Fibroblast of skin of left quadriceps (primary cell): ENCODE measurements around the gene GOSR2.
"Not testable (repeated sequence)": the region's sequence is repeated elsewhere in the genome, so short reads cannot be mapped to it uniquely, and the experiment has no call there.

ENCODE experiments used
- DNase-seq, 2 experiments: peaks; one replicate each; pipeline ENCODE4 v3.0.0-alpha.2; 2013; ENCODE audit warnings: low read depth in 2 of 2

Gene GOSR2

DNA sequence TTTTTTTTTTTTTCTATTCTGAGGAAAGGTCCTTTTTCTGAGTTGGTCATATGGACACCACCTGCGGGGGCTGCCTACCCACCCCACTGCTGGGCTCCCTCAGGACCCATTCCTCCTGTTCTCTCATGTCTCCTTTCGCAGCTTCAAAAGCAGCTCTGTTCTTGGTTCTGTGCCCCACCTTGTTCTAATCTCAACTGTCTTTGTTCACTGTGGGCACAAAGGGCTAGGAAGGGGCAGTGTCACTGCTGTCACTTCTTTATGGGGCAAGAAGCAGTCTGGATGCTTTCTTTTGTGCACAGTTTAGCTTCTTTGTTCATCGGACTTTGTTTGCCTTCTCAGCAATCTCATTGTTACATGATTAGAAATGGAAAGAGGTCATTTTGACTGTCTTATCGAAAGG lies 7.1 kb downstream of the GOSR2 start:
- no peak for DNase-seq

GRCh38 chr17:46931596-46931995 lies 8.6 kb downstream of the GOSR2 start:
- no peak for DNase-seq

DNA sequence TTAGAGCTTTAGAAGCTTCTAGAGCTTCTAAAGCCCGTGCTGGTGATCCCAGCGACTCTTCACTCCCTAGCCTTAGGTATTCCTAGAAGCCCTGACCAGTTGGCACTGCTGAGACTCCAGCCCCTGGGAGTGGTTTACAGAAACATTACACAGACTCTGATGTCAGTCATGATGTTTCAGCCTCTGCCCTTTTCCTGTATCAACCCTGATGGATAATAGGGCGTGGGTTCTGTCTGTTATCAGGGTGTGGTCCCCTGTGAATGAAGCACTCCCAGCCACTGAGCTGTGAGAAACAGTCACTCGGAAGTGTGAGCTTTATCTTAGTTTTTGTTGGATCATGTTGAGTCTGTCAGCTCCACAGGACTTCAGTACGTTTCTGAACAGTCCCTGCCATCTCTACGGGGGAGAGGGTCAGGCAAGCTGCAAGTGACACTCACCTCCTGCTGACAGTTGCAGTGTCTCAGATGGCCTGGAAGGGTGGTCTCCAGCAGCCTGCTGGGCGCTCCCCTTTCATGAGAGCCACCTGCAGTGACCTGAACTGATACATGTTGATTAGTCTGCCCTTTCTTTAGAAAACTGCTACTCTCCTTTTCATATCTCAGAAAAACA lies 12.8 kb downstream of the GOSR2 start:
- DNase-seq, result no peak

DNA sequence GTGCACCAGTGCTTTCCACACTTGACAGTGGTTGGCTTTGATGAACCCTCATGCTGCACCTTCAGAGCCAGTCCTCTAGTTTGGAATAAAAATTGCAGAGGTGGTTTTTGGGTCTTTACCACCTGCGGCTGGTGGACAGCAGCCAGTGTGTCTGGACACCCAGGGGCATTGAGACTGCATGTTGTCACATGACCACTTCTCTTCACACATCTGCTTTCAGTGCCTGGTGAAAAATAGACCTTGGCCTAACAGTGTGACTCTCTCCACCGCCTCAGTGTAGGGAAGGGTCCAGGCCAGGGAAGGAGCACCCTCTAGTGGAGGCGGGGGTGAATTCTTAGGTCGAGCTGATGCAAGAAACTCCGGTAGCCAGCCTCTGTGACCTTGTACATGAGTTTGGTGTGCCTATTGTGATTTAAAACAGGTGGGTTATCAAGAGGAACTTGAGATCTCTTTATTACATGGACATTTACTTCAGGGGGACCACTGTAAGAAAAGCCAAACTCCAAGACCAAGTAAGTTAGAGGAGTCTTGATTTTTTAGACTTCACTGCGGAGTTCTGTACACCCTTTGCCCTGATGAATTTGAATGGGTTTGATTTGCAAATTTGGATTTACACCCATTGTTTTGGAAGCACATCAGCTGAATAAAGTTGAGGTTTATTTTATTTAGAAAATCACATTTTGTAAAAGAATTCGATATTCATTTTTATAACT lies 17.9 kb downstream of the GOSR2 start:
- peak; percentile 42 to 48 for DNase-seq

DNA sequence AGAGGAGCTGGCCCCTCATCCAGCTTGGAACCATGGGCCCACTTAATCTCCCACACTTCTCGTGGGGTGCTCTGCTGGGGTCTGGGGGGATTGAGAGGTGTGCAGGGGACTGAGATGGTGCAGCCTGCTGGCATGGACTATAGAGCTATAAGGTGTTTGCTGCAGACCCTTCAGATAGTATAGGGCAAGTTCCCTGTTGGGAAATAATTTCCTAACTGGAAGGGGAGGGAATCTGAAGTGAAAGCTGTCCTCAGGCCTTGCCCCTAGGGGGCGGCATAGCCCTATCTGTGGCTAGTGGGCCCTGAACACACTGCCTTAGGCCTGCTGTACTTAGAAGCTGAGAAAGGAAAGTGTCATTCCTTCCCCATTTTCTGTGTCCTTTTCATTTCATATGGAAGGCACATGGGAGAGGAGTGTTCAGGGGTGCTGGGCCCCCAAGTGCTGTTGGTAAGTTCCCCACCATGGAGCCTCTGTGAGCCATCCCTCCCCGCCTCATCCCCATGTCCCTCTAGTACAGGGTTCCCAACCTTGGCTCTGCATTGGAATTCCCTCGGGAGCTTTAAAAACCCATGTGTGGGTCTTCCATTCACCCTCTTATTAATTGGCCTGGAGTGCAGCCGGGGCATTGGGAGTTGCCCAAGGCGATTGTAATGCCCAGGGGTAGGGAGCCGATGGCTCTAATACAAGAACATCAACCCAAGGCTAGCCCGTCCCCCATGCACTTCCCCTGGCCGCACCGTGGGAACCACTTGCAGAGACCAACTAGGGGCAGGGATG lies 19.7 kb downstream of the GOSR2 start:
- peak; percentile 43 to 55 for DNase-seq

GRCh38 chr17:46943218-46943500 lies 20.2 kb downstream of the GOSR2 start:
- DNase-seq, result no peak

DNA sequence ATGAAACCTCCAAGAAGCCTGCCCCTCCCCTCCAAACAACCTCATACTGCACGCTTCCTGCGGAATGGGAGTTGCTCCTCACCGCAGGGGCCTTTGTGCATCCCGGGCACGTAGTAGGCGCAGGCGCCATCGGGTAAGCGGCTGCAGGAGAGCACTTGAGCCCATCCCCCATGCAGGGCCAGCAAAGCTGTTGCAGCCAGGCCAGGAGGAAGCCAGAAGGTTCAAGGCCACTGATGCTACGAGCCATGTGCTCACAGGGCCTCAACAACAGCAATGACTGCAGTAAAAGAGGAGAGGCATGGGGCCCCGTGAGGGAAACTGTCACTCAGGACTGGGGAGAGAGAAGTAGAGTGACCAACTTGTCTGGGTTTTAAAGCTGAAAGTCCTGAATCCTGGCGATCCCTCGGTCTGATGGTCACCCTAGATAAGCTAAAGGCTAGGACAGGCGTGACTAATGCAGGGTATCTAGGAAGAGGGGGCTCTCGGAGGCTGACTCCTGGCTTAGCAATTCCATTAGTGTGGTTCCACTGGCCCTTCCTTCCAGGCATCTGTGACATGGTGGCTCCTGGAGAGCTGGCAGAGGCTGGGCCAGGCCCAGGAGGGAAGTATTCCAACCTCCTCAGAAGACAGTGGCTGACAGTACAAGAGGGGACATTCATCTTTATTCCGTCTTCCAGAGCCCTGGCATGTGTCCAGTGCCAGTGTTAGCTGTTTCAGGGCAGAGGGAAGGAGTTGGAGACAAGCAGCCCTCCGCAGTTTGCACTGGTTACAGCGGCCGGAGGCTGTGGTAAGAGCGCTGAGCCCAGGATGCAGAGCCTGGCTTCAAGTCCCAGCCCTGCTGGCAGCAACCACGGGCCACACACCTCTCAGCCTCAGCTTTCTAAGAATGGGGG lies 20.8 kb downstream of the GOSR2 start:
- no peak for DNase-seq

- no peak for DNase-seq
Measured at GRCh38 chr17:46944931-46945330, 22.0 kb downstream of the GOSR2 start.

GRCh38 chr17:46947216-46947615 lies 24.3 kb downstream of the GOSR2 start:
- no peak for DNase-seq

DNA sequence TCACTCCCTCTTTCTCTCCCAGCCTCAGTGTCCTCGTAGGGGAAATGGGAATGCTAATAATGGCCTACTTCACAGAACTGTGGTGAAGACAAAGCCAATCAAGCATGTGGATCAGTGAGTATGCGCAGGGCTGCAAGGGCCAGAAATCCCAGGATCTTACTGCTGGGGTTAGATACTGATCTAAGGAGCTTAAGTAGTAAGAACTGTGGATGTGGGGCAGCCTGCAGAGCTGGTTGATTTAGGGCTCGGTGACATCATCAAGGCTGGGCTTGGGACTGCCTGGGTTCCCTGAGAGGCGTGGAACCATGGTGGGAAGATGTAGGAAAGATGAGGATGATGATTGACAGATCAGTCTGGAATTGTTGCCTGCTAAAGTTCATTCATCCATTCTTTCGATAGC lies 25.6 kb downstream of the GOSR2 start:
- DNase-seq, result no peak

GRCh38 chr17:46949291-46950174 lies 26.6 kb downstream of the GOSR2 start:
- DNase-seq, result no peak

- DNase-seq, result no peak
Measured at GRCh38 chr17:46950342-46950996, 27.5 kb downstream of the GOSR2 start.

DNA sequence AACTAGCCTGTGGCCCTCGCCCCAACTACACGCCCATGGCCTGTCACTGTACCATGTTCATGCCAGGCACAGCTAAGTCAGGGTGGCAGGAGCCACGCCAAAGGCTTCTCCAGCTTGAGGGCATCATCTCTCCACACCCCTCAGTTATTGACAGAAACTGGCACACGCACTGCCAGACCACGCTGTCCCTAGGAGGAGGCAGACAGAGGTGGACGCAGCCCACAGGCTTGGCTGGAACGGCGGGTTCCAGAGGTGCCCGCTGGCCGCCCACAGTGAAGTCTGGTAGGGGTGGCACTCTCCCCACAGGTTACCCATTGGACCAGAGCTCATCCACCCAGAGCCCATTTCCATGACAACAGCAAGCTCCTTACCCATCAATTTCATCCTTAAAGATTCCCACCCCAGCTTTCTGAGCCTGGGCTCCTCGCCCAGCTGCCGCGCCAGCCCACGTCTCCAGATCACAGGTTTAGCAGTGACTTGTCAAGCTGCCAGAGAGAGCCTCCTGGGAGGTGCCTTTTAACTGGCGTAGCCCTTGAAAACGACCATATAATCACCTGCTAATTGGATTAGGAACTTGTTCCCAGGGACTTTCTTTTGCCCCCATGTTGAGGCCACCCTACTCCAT lies 28.1 kb downstream of the GOSR2 start:
- no peak for DNase-seq

GRCh38 chr17:46951706-46952105 lies 28.7 kb downstream of the GOSR2 start:
- no peak for DNase-seq

DNA sequence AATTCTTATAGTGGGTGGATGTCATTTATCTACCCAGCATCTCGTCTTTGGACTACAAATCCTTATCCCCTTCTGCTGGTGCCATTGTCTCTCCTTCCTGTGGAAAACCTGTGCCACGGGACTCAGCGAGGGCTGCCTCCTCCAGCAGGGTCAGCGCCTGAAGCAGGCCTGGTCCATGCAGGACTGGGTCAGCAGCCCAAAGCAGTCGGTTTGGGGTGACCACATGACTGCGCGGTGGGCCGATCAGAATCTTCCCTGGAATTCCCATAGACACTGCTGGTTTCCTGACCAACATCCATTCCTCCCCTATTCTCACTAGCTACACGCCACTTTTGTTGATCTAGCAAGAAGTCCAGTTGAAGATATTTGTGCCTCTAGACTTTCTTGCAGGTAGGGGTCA lies 29.2 kb downstream of the GOSR2 start:
- no peak for DNase-seq

GRCh38 chr17:46953191-46953590 lies 30.2 kb downstream of the GOSR2 start:
- not testable (repeated sequence) for DNase-seq

DNA sequence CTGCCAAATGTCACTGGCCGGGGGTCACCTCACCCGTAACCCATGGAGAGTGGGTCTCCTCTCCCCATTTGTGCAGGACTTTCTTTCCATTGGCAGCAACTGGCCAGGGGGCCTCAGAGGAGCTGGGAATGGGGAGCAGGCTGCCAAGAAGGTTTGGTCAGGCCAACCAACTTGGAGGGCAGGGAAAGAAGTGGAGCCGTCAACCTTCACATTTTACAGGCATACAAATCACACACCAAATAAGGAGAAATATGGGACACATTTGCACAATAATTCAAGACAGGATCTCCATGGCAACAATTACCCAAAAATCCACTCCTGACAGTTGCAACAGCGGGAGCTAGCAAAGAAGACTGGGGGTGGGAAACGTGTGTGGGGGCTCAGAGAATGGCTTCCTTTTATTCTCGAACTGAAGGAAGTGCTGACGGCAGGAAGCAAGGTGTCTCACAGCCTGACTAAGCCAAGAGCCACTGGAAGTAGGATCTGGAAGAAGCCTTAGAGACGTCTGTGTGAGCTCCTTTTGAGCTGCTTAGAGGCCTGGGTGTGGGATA lies 35.2 kb downstream of the GOSR2 start:
- DNase-seq, result no peak

- DNase-seq, result no peak
Measured at GRCh38 chr17:46960152-46960551, 37.2 kb downstream of the GOSR2 start.

DNA sequence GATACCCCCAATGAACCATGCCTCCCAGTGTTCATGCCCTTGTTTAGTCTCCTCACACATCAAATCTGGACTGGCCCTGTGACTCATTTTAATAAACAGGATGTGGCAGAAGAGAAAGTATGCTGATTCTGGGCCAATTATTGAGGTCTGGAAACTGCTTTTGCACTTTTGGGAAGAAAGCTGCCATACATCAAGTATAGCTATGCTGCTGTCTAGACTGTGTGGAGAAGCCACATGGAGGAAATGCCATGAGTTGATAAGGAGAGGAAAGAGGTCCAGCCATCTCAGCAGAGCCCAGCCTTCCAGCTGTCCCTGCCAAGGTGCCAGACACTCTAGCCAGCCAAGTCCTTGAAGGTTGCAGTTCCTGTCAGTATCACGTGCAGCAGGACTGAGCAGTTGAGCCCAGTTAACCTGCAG lies 39.4 kb downstream of the GOSR2 start:
- peak; percentile 33 to 39 for DNase-seq

DNA sequence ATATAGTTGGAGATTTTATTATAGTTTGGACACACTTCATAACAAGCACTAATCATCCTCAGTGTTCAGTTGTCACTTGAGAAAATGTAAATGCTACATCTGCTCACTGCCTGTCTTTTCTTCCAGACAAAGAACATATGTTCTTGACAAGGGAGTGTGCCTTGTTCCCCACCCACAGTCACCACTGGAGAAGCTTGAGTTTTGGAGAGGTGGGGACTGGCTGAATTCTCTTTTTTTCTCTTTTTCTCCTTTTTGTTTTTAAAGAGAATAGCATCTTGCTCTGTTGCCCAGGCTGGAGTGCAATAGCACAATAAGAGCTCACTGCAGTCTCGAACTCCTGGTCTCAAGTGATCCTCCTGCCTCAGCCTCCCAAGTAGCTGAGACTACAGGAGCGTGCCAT lies 40.6 kb downstream of the GOSR2 start:
- no peak for DNase-seq
